ENCODE measurements around the gene PHF5A.
"Not testable (repeated sequence)": the region's sequence is repeated elsewhere in the genome, so short reads cannot be mapped to it uniquely, and the experiment has no call there.

PHF5A gene

GRCh38 chr22:41487037-41487935, 18.8 kb upstream of the PHF5A start:
- DNase-seq = no peak

GRCh38 chr22:41485033-41485432, 16.5 kb upstream of the PHF5A start:
- no peak for DNase-seq

GRCh38 chr22:41482319-41482935, 13.9 kb upstream of the PHF5A start:
- DNase-seq = no peak

GRCh38 chr22:41481925-41482318, 13.4 kb upstream of the PHF5A start:
- no peak for DNase-seq

GRCh38 chr22:41481131-41481830, 12.8 kb upstream of the PHF5A start:
- no peak for DNase-seq

GRCh38 chr22:41480397-41480735, 11.9 kb upstream of the PHF5A start:
- no peak for DNase-seq

- no peak for DNase-seq
These were observed 11.3 kb upstream of the PHF5A start for GRCh38 chr22:41479671-41480396.

- no peak for DNase-seq
These were observed 10.5 kb upstream of the PHF5A start for GRCh38 chr22:41478891-41479521.

GRCh38 chr22:41478473-41478872, 10.0 kb upstream of the PHF5A start:
- DNase-seq = no peak

- no peak for DNase-seq
These were observed 6.5 kb upstream of the PHF5A start for GRCh38 chr22:41474872-41475451.

GRCh38 chr22:41471568-41471967, 3.1 kb upstream of the PHF5A start:
- DNase-seq = no peak

- no peak for DNase-seq
These were observed 2.4 kb upstream of the PHF5A start for GRCh38 chr22:41470886-41471285.

- DNase-seq = no peak
These were observed 843 bp upstream of the PHF5A start for GRCh38 chr22:41469218-41469851.

GRCh38 chr22:41461901-41462300, 6.6 kb downstream of the PHF5A start:
- DNase-seq = no peak

GRCh38 chr22:41460071-41460470, 8.4 kb downstream of the PHF5A start:
- not testable (repeated sequence) for DNase-seq

GRCh38 chr22:41459431-41459830, 9.1 kb downstream of the PHF5A start:
- no peak for DNase-seq

- DNase-seq = no peak
These were observed 10.2 kb downstream of the PHF5A start for GRCh38 chr22:41458161-41458728.

- peak; percentile 84 to 88 for DNase-seq
These were observed 20.2 kb downstream of the PHF5A start for GRCh38 chr22:41448189-41448808.

- DNase-seq = peak; percentile 40
These were observed 20.9 kb downstream of the PHF5A start for GRCh38 chr22:41447435-41448188.
